HG02973 (cell line): ENCODE data around the gene ADRA2C.

Source experiments
- ATAC-seq: cut with Tn5 transposase; IDR thresholded peaks from one replicate; pipeline ENCODE4 v1.9.1; 2021; ENCODE audit warnings: moderate library complexity; ENCODE audit not compliant: unreplicated experiment

The ADRA2C gene

DNA sequence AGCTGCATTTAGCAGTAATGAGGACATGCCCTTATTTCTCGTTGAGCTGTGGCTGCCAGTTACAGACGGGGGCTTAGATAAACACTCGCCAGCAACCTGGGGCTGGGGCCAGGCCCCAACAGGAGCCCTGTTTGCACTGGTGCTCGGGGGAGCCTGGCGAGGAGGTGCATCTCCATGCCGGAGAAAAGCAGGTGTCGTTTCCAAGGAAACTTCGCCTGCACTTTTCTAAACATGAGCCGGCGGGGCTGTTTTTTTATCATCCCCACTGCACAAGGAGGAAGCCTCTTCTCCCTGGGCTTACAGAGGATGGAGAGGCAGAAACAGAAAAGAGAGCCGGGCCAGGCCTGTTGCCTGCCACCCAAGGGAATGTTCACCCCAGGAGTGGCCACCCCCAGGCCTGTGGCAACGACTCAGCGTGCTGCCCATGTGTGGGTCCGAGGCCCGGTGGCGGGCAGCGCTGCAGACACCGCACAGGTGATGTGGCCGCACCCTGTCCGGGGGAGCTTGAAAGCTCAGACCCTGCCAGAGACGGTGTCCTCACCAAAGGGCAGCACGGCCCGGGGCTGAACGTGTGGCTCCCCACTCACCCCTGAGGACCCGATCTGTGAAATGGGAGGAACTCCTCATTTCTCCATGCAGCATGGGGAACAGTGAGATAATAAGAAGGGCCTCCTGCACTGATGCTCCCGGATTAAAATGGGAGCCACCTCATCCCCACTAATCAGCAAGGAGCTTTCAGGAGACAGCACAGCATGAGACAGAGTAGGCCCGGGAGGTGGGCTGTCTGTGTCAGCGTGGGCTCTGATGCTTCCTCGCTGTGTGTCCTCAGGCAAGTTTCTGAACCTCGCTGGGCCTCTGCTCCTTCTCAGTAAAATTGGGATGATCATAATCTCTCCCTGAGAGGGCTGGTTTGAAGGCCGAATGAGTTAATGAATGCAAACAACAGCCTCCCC is 33.8 kb upstream of the ADRA2C start:
- no peak for ATAC-seq

DNA sequence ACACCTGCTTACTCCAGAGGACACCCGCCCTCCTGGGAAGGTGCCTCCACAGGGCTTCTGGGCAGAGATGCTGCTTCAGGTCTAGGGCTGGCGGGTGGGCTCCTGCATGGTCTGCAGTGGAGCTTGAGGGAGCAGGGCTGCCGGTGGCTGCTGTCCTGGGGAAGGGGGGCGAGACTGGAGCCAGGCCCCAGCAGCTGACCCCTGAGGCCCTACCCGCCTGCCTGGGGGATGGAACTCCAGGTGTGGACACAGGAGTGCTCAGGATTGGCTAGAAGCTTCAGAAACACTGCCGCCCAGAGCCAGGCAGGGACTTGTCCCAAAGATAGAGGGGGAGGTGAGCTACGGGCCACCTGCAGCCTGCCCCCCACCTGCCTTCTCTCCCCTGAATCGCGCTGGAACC is 33.0 kb upstream of the ADRA2C start:
- no peak for ATAC-seq

GRCh38 chr4:3735196-3735595 is 31.0 kb upstream of the ADRA2C start:
- ATAC-seq = no peak

DNA sequence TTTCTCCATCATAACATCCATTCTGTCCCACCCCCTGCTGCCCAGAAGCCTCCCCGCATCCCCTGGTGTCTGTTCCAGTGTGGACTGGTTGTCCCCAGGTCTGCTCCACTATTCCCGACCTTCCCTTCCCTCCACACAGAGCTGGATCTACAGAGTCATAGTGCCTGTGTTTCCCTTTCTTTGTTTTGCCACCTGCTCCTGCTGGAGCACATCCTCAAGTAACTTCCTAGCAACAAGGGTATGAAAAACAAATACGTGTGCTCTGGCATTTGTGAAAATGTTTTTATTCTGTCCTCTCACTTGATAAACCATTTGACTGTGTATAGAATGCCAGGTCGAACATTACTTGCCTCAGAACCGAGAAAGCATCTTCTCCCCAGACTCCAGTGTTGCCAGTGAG is 29.9 kb upstream of the ADRA2C start:
- ATAC-seq = no peak

- ATAC-seq = no peak
These were observed 29.4 kb upstream of the ADRA2C start for GRCh38 chr4:3736806-3737205.

DNA sequence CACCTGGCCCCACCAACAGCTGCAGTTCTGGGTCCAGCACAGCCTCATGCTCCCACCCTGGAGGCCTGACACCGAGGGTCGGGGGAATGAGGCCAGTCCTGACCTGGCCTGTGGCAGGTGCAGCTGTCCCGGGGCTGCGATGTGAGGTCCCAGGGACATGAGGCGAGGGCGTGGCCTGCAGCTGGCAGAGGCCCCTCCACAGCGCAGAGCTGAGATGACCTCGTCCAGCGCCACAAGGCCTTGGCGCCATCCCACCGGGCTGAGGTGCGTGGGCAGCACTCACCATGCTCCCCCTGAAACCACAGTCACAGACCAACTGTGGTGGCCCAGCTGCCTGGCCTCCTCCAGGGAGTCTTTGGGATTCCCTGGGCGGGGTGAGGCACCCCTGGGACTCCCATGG is 26.6 kb upstream of the ADRA2C start:
- no peak for ATAC-seq

- no peak for ATAC-seq
These were observed 25.9 kb upstream of the ADRA2C start for GRCh38 chr4:3740256-3740655.

GRCh38 chr4:3741217-3742011 is 24.8 kb upstream of the ADRA2C start:
- no peak for ATAC-seq

GRCh38 chr4:3742610-3743009 is 23.6 kb upstream of the ADRA2C start:
- no peak for ATAC-seq

GRCh38 chr4:3744232-3744631 is 22.0 kb upstream of the ADRA2C start:
- no peak for ATAC-seq

DNA sequence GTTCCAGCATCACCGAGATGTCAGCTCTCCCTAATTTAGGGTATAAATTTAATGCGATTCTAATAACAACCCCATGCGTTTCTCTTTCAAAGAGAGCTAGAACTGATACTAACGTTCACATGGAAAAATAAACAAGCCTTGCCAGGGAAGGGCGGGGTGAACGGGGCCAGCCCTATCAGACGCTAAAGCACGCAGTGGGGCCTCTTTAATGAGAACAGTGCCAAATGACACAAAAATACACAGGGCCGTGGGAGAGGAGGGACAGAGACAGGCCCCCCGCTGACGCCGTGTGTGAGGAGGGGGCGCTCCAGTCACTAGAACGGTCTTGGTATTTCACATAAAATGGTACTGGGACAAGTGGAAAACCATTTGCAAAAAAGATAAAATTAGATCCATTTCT is 21.3 kb upstream of the ADRA2C start:
- no peak for ATAC-seq

DNA sequence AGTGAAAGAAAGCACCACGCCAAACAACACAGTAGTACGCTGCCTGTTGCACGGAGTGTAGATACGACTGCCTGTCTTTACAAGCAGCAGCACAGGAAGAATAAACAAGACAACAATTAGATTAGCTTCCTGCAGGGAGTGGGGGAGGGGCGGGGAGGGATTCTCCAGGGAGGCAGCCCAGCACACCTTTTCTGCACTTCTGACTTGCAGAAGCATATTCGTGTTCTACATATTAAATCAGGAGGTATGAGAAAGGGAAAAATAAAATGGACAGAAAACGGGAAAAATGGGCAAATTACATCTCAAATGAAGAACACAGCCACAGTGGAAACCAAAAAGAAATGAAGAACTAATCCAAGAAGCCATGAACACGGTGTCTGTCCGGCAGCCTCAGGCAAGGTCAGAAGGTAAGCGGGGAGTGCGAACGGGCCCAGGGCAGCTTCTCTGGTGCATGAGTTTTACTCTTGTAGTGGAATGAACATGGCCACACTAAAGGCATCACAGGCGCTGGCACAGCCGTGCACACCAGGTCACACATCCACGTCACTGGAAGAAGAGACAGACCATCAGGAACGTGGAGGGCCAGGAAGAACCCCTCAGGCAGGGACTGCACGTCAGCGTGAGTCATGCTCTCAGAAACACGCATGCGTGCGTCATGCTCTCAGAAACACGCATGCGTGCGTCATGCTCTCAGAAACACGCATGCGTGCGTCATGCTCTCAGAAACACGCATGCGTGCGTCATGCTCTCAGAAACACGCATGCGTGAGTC is 20.1 kb upstream of the ADRA2C start:
- ATAC-seq = no peak

GRCh38 chr4:3746701-3747580 is 19.2 kb upstream of the ADRA2C start:
- ATAC-seq = no peak

GRCh38 chr4:3747581-3747904 is 18.6 kb upstream of the ADRA2C start:
- ATAC-seq = no peak

DNA sequence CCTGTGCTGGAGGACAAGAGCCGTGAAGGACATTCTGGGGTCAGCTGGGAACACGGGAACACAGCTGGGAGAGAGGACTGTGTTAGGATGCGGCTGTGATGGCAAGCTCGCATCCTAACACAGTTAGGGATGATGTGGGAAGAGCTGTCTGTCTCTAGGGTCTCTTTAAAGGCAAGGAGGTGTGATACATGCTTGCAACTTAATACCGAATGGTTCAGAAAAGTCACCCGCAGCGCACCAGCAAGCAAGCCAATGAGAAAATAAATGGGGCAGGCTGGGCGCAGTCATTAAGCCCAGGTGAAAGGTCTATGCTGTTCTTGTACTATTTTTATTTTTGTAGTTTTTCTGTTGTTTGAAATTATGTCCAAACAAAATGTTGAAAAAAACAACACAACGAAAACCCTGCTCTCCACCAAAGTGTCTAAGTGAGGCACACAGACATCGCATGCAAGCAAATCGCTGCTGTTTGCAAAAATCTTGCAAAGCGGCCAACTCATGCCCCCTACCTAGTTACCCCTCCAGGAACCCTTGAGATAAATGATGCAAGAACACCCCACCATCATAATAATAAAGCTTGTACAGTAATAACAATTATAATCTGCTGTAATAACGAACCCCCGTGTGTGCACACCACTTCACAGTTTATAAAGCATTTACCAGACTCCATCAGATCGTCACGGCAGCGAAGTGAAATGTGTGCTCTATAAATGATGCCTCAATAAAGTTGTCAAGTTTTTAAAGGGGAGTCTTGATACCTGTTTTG is 17.9 kb upstream of the ADRA2C start:
- ATAC-seq = no peak

- no peak for ATAC-seq
These were observed 17.1 kb upstream of the ADRA2C start for GRCh38 chr4:3749081-3749480.

- no peak for ATAC-seq
These were observed 15.9 kb upstream of the ADRA2C start for GRCh38 chr4:3750334-3750733.

GRCh38 chr4:3752022-3752421 is 14.2 kb upstream of the ADRA2C start:
- ATAC-seq = no peak

DNA sequence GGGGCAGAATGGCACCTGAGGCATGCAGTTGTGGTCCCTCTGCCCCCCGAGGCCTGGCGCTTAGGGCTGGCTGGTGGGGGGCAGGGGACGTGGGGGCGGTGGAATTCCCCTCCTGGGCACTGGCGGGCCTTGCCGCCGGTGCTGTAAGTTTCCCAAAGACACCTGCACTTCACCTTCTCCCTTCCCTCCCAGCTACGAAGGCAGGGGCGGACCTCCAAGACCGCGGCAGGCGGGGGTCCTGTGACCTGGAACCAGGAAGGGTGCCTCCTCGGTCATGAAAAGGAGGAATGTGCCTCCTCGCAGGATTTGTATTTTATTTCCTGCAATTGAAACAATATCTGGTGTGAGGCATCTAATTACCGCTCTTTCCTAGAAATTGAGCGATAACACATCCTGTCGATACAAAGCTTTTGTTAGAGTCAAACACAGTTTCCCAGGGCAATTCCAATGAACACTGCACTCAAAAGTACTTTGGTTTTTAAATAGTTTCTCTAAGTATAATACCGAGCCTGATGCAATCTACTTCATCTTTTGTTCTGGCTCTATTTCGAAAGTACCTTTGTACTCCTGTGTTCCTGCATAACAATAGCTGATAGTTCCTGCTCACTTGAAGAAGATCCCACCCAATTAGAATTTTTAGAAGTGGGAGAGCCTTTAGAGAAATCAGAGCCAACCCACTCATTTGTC is 12.3 kb upstream of the ADRA2C start:
- ATAC-seq = no peak
